AG04449 (cell line): Measurements from ENCODE around the gene PABPN1.

Source experiments
- CTCF ChIA-PET: fragments of 350-600 bp; formaldehyde crosslinking; extraction: SDS; loops from one replicate; lab custom pipeline; 2021; ENCODE audit warnings: antibody characterized with exemption; lab: Yijun Ruan, JAX
- POLR2A ChIA-PET: fragments of 400-600, 350-600 bp; formaldehyde crosslinking; extraction: SDS; loops from one replicate; lab custom pipeline; 2020; ENCODE audit warnings: antibody characterized with exemption, inconsistent platforms; lab: Yijun Ruan, JAX
- DNase-seq: peaks from one replicate; pipeline ENCODE4 v3.0.0-alpha.2; 2010; ENCODE audit warnings: low read depth, low spot score
- H3K4me3 ChIP-seq: 2 replicates; pipeline ENCODE4 v1.5.1; 2011; ENCODE audit warnings: low read depth, mild to moderate bottlenecking, control low read depth, low read length
- TF ChIP-seq, protein P1 (sequence below): IDR thresholded peaks from one replicate; pipeline ENCODE4 v1.5.1; 2011; ENCODE audit warnings: mild to moderate bottlenecking, moderate library complexity, low read length, control low read depth, inconsistent platforms; ENCODE audit not compliant: insufficient read depth; ENCODE audit errors: missing control alignments

Gene PABPN1

GRCh38 chr14:23365036-23365731 lies 43.9 kb downstream of the PABPN1 start, which contains the start of gene EFS:
TSS of gene EFS (minus strand) at chr14:23365172. CDS start at chr14:23365025, 147 bp downstream.
- H3K4me3 ChIP-seq: peak within 1 kb of the TSS; percentile 74
- CTCF ChIA-PET: interaction anchor here (12.6 kb wide), 1 partner anchor 15 kb away, joined by 153 read pairs; the partner anchor contains the start of gene CMTM5
- DNase-seq: no peak
- TF ChIP-seq, protein P1, sequence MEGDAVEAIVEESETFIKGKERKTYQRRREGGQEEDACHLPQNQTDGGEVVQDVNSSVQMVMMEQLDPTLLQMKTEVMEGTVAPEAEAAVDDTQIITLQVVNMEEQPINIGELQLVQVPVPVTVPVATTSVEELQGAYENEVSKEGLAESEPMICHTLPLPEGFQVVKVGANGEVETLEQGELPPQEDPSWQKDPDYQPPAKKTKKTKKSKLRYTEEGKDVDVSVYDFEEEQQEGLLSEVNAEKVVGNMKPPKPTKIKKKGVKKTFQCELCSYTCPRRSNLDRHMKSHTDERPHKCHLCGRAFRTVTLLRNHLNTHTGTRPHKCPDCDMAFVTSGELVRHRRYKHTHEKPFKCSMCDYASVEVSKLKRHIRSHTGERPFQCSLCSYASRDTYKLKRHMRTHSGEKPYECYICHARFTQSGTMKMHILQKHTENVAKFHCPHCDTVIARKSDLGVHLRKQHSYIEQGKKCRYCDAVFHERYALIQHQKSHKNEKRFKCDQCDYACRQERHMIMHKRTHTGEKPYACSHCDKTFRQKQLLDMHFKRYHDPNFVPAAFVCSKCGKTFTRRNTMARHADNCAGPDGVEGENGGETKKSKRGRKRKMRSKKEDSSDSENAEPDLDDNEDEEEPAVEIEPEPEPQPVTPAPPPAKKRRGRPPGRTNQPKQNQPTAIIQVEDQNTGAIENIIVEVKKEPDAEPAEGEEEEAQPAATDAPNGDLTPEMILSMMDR: no peak
- POLR2A ChIA-PET: interaction anchor here (1.2 to 1.8 kb wide), 2 partner anchors 20 to 44 kb away, joined by 3 to 11 read pairs; partner anchors contain the start of gene PABPN1

DNA sequence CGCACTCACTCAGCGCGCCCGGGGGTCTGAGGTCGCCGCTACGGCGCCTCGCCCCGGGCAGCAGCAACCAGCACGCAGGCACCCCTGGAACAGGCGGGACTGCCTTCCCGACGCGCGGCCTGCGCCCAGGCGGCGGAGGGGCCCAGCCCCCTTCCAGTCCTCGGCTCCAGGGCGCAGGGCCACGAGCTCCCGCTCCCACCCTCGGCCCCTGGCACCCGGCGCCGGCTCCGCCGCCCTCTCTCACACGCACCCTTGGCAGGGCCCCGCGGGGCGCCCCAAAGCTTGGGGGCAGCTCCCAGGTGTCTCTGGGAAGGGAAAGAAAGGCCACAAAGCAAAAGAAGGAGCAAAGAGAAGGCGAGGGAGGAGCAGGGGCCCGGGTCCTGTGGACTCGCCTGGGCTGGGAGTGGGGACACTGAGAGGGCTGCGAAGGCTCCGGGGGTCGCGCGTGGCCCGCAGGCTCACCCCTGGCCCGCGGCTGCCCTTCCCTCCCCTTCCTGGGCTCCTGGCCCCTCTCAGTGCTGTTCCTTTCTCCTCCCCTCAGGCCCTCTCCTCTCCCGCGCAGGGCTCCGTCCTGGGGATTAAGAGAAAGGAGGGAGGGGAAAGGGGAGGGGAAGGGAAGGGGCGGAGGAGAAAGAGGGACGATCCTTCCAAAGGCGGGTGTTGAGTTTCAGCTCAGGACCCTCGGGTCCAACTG lies 44.6 kb downstream of the PABPN1 start:
- DNase-seq: no peak
- POLR2A ChIA-PET: interaction anchor here (0.7 to 2.2 kb wide), 5 partner anchors 8 to 45 kb away, joined by 3 to 11 read pairs (median 3); partner anchors contain the start of genes PABPN1 and SLC22A17
- CTCF ChIA-PET: interaction anchor here (0.7 to 12.6 kb wide), 3 partner anchors 12 to 39 kb away, joined by 4 to 153 read pairs (median 7); partner anchors contain the start of gene CMTM5
- peak overlapping the region; percentile 74 for H3K4me3 ChIP-seq
- TF ChIP-seq, protein P1: no peak

GRCh38 chr14:23366426-23366921 lies 45.2 kb downstream of the PABPN1 start:
- CTCF ChIA-PET: interaction anchor here (0.7 to 12.6 kb wide), 3 partner anchors 12 to 40 kb away, joined by 4 to 153 read pairs (median 7); partner anchors contain the start of gene CMTM5
- TF ChIP-seq, protein P1: no peak
- DNase-seq: no peak
- POLR2A ChIA-PET: interaction anchor here (0.7 to 2.2 kb wide), 5 partner anchors 8 to 45 kb away, joined by 3 to 11 read pairs (median 3); partner anchors contain the start of genes PABPN1 and SLC22A17
- peak overlapping the region; percentile 74 for H3K4me3 ChIP-seq

GRCh38 chr14:23370221-23370620 lies 49.0 kb downstream of the PABPN1 start:
- H3K4me3 ChIP-seq: no peak overlapping the region
- DNase-seq: no peak
- POLR2A ChIA-PET: no interaction called here
- TF ChIP-seq, protein P1: no peak
- CTCF ChIA-PET: interaction anchor here (2.2 to 12.6 kb wide), 3 partner anchors 10 to 43 kb away, joined by 6 to 153 read pairs (median 14); partner anchors contain the start of gene CMTM5

DNA sequence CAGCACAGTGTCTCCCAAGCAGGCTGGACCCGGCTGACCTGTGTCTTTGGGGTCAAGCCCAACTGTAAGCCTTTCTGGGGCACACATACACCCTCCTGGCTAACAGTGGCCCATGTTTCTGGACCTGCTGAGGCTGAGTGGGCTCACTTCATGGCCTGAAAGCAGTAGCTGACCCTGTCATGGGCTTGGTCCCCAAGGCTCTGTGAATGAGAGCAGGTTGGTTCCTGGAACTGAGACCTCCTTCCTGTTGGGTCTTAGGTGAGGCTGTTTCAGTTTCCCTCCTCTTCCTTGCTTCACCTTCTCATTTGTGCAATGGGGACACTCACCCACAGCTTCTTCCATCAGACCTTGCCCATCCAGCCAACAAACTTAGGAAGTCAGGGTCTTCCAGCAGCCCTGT lies 50.6 kb downstream of the PABPN1 start:
- POLR2A ChIA-PET: no interaction called here
- no peak overlapping the region for H3K4me3 ChIP-seq
- CTCF ChIA-PET: interaction anchor here (0.8 to 3.3 kb wide), 2 partner anchors 8 to 42 kb away, joined by 3 to 14 read pairs; no protein-coding TSS in a partner anchor
- TF ChIP-seq, protein P1: no peak
- no peak for DNase-seq
